Measurements from ENCODE around the gene OR2F2. TPM values are rescaled to one million over a fixed set of nuclear protein-coding genes. Genes with fewer than 3 reads are reported as not detected.
A peak's percentile ranks its signal among the peaks of the same experiment; 100 is the strongest.

OR2F2 gene
- polyA plus RNA-seq, 1 of the 3 experiments (the other 2 are of a cell fraction): 0.07 TPM

- Histone ChIP-seq H3K27ac (ENCODE audit: low read depth in 2 of 2, low read length in 1 of 2) (no peak overlapping the region), H4K20me1 (ENCODE audit: insufficient read depth) (no peaks in the 10 kb centered on the region), H3K4me2 (no peak overlapping the region), H3K9ac (no peak overlapping the region), H3K4me1 (ENCODE audit: control insufficient read depth in 1 of 2, insufficient read depth in 2 of 2, low read depth in 1 of 2, low read length in 1 of 2) (peaks cover 0 to under 1% of the 10 kb centered on the region in 2 experiments; a peak in 2 of 4 replicates), H3K4me3 (ENCODE audit: low read depth in 2 of 2, low read length in 1 of 2) (no peak overlapping the region), H3K36me3 (replicated peaks in 1 of 2; ENCODE audit: control insufficient read depth in 1 of 2, insufficient read depth in 2 of 2, low read length in 1 of 2) (no peaks in the 10 kb centered on the region), H3K9me3 (peaks cover 7% of the 10 kb centered on the region), H3K79me2 (ENCODE audit: insufficient read depth) (no peaks in the 10 kb centered on the region), H3K9me2 (peaks cover 3% of the 10 kb centered on the region; the same call in 1 of the 2 replicates), H2AFZ (ENCODE audit: low read depth) (peak overlapping the region; percentile 74), H3K27me3 (ENCODE audit: insufficient read depth) (no peaks in the 10 kb centered on the region), H3F3A (replicated peaks; ENCODE audit: insufficient read depth) (no peaks in the 10 kb centered on the region)
- TF ChIP-seq FOXM1 (IDR thresholded peaks at IDR 0.05; ENCODE audit: low read depth) (no peak), RFX5 (IDR thresholded peaks at IDR 0.05; ENCODE audit: low read length) (no peak), RAD21 (IDR thresholded peaks at IDR 0.05; ENCODE audit: low read length) (no peak), SIN3A (IDR thresholded peaks at IDR 0.05; ENCODE audit: borderline replicate concordance, low read depth, low read length) (no peak), YY1 (IDR thresholded peaks at IDR 0.05; ENCODE audit: low read depth) (no peak), GATA2 (CRISPR knock-in tag; IDR thresholded peaks at IDR 0.05) (no peak), EP300 (IDR thresholded peaks at IDR 0.05; ENCODE audit: borderline replicate concordance in 1 of 2, low read depth in 1 of 2, low read length in 1 of 2) (no peak), POLR2AphosphoS5 (IDR thresholded peaks at IDR 0.05; ENCODE audit: low read depth, low read length) (no peak), FOXJ3 (CRISPR knock-in tag; IDR thresholded peaks at IDR 0.05) (no peak), CTCF (IDR thresholded peaks at IDR 0.05) (no peak), RCOR1 (IDR thresholded peaks at IDR 0.05; ENCODE audit: low read length) (no peak), GABPA (IDR thresholded peaks at IDR 0.05; ENCODE audit: low read depth) (no peak), PBX3 (IDR thresholded peaks at IDR 0.05) (no peak), RXRA (IDR thresholded peaks at IDR 0.05; ENCODE audit: borderline replicate concordance, low read depth) (no peak), ZBTB33 (IDR thresholded peaks at IDR 0.05; ENCODE audit: borderline replicate concordance, low read depth) (no peak), USF2 (IDR thresholded peaks at IDR 0.05; ENCODE audit: borderline replicate concordance, low read depth, low read length) (no peak)
- WGBS (ENCODE audit: low lambda C conversion rate): 23% methylated on average over 4 of the region's 4 CpGs
- DNase-seq: no peak
- ChIA-PET POLR2A (no interaction called here), CTCF (no interaction called here)
Measured at GRCh38 chr7:143973870-143974416, 38.9 kb downstream of the OR2F2 start.
